DND-41 (cell line): ENCODE measurements around the gene KRT32.

ENCODE experiments used
- CTCF ChIP-seq: IDR thresholded peaks from 2 replicates; pipeline ENCODE4 v1.5.1; 2012; ENCODE audit warnings: borderline replicate concordance, low read length, moderate library complexity, mild to moderate bottlenecking; ENCODE audit not compliant: poor library complexity, severe bottlenecking; ENCODE audit errors: extremely low read depth
- EZH2 ChIP-seq: IDR thresholded peaks from 3 replicates; pipeline ENCODE4 v1.6.1; 2012; ENCODE audit warnings: borderline replicate concordance, low read depth, mild to moderate bottlenecking, moderate library complexity, low read length, inconsistent platforms; ENCODE audit not compliant: severe bottlenecking

- TF ChIP-seq CTCF (no peak), EZH2 (no peak)
Measured at GRCh38 chr17:41419716-41420115, 47.5 kb downstream of the KRT32 start.
